ENCODE data around the gene SASH1.
A peak's percentile ranks its signal among the peaks of the same experiment; 100 is the strongest.

Gene SASH1

GRCh38 chr6:148342350-148343046 is at the start of gene SASH1:
SASH1 (plus strand) TSS chr6:148342838; CDS start chr6:148343068, 230 bp downstream.
- peaks cover 29% of the 10 kb centered on the region for H3K4me1 ChIP-seq (ENCODE audit: control insufficient read depth, insufficient read depth, low read length)
- peak; percentile 85 for DNase-seq (ENCODE audit: low read depth)
- no peaks in the 10 kb centered on the region for H3K27me3 ChIP-seq (replicated peaks; ENCODE audit: control insufficient read depth, insufficient read depth, low read length)
- H3K4me3 ChIP-seq (ENCODE audit: low read length): peak within 1 kb of the TSS; percentile 91
- no peaks in the 10 kb centered on the region for H3K9me3 ChIP-seq (ENCODE audit: control insufficient read depth, low read length)
- peak within 1 kb of the TSS; percentile 91 for H3K9ac ChIP-seq (ENCODE audit: low read length)
- no peaks in the 10 kb centered on the region for H3K36me3 ChIP-seq (ENCODE audit: control insufficient read depth, insufficient read depth, low read length, severe bottlenecking)

- Histone ChIP-seq H3K4me3 (ENCODE audit: low read length) (no peak overlapping the region), H3K9ac (ENCODE audit: low read length) (no peak overlapping the region), H3K27me3 (replicated peaks; ENCODE audit: control insufficient read depth, insufficient read depth, low read length) (no peaks in the 10 kb centered on the region), H3K9me3 (ENCODE audit: control insufficient read depth, low read length) (no peaks in the 10 kb centered on the region), H3K36me3 (ENCODE audit: control insufficient read depth, insufficient read depth, low read length, severe bottlenecking) (no peaks in the 10 kb centered on the region), H3K4me1 (ENCODE audit: control insufficient read depth, insufficient read depth, low read length) (peaks cover 37% of the 10 kb centered on the region)
- no peak for DNase-seq (ENCODE audit: low read depth)
Observed at GRCh38 chr6:148293181-148293995, 49.2 kb upstream of the SASH1 start.

GRCh38 chr6:148294059-148294458 is 48.6 kb upstream of the SASH1 start:
- H3K27me3 ChIP-seq (replicated peaks; ENCODE audit: control insufficient read depth, insufficient read depth, low read length): no peaks in the 10 kb centered on the region
- no peaks in the 10 kb centered on the region for H3K9me3 ChIP-seq (ENCODE audit: control insufficient read depth, low read length)
- no peak overlapping the region for H3K9ac ChIP-seq (ENCODE audit: low read length)
- DNase-seq (ENCODE audit: low read depth): no peak
- H3K4me3 ChIP-seq (ENCODE audit: low read length): no peak overlapping the region
- peaks cover 37% of the 10 kb centered on the region for H3K4me1 ChIP-seq (ENCODE audit: control insufficient read depth, insufficient read depth, low read length)
- H3K36me3 ChIP-seq (ENCODE audit: control insufficient read depth, insufficient read depth, low read length, severe bottlenecking): no peaks in the 10 kb centered on the region

GRCh38 chr6:148295261-148295887 is 47.3 kb upstream of the SASH1 start:
- peaks cover 37% of the 10 kb centered on the region for H3K4me1 ChIP-seq (ENCODE audit: control insufficient read depth, insufficient read depth, low read length)
- H3K27me3 ChIP-seq (replicated peaks; ENCODE audit: control insufficient read depth, insufficient read depth, low read length): no peaks in the 10 kb centered on the region
- no peaks in the 10 kb centered on the region for H3K9me3 ChIP-seq (ENCODE audit: control insufficient read depth, low read length)
- H3K4me3 ChIP-seq (ENCODE audit: low read length): no peak overlapping the region
- no peak overlapping the region for H3K9ac ChIP-seq (ENCODE audit: low read length)
- DNase-seq (ENCODE audit: low read depth): no peak
- H3K36me3 ChIP-seq (ENCODE audit: control insufficient read depth, insufficient read depth, low read length, severe bottlenecking): no peaks in the 10 kb centered on the region

- Histone ChIP-seq H3K9ac (ENCODE audit: low read length) (no peak overlapping the region), H3K27me3 (replicated peaks; ENCODE audit: control insufficient read depth, insufficient read depth, low read length) (no peaks in the 10 kb centered on the region), H3K4me3 (ENCODE audit: low read length) (no peak overlapping the region), H3K4me1 (ENCODE audit: control insufficient read depth, insufficient read depth, low read length) (peaks cover 27% of the 10 kb centered on the region), H3K36me3 (ENCODE audit: control insufficient read depth, insufficient read depth, low read length, severe bottlenecking) (no peaks in the 10 kb centered on the region), H3K9me3 (ENCODE audit: control insufficient read depth, low read length) (no peaks in the 10 kb centered on the region)
- peak; percentile 23 for DNase-seq (ENCODE audit: low read depth)
Observed at GRCh38 chr6:148296771-148297170, 45.9 kb upstream of the SASH1 start.

GRCh38 chr6:148298683-148299082 is 44.0 kb upstream of the SASH1 start:
- Histone ChIP-seq H3K4me1 (ENCODE audit: control insufficient read depth, insufficient read depth, low read length) (peaks cover 14% of the 10 kb centered on the region), H3K9me3 (ENCODE audit: control insufficient read depth, low read length) (no peaks in the 10 kb centered on the region), H3K36me3 (ENCODE audit: control insufficient read depth, insufficient read depth, low read length, severe bottlenecking) (no peaks in the 10 kb centered on the region), H3K4me3 (ENCODE audit: low read length) (no peak overlapping the region), H3K9ac (ENCODE audit: low read length) (no peak overlapping the region), H3K27me3 (replicated peaks; ENCODE audit: control insufficient read depth, insufficient read depth, low read length) (no peaks in the 10 kb centered on the region)
- DNase-seq (ENCODE audit: low read depth): no peak

GRCh38 chr6:148303616-148304015 is 39.0 kb upstream of the SASH1 start:
- H3K4me3 ChIP-seq (ENCODE audit: low read length): no peak overlapping the region

GRCh38 chr6:148304976-148305375 is 37.7 kb upstream of the SASH1 start:
- DNase-seq (ENCODE audit: low read depth): peak; percentile 49
- H3K9ac ChIP-seq (ENCODE audit: low read length): no peak overlapping the region
- H3K27me3 ChIP-seq (replicated peaks; ENCODE audit: control insufficient read depth, insufficient read depth, low read length): no peaks in the 10 kb centered on the region
- no peak overlapping the region for H3K4me3 ChIP-seq (ENCODE audit: low read length)
- peaks cover 22% of the 10 kb centered on the region for H3K4me1 ChIP-seq (ENCODE audit: control insufficient read depth, insufficient read depth, low read length)
- no peaks in the 10 kb centered on the region for H3K36me3 ChIP-seq (ENCODE audit: control insufficient read depth, insufficient read depth, low read length, severe bottlenecking)
- H3K9me3 ChIP-seq (ENCODE audit: control insufficient read depth, low read length): no peaks in the 10 kb centered on the region

More at GRCh38 chr6:148303616-148304015, 39.0 kb upstream of the SASH1 start:
- Histone ChIP-seq H3K27me3 (replicated peaks; ENCODE audit: control insufficient read depth, insufficient read depth, low read length) (no peaks in the 10 kb centered on the region), H3K9me3 (ENCODE audit: control insufficient read depth, low read length) (no peaks in the 10 kb centered on the region), H3K36me3 (ENCODE audit: control insufficient read depth, insufficient read depth, low read length, severe bottlenecking) (no peaks in the 10 kb centered on the region), H3K4me1 (ENCODE audit: control insufficient read depth, insufficient read depth, low read length) (peaks cover 12% of the 10 kb centered on the region), H3K9ac (ENCODE audit: low read length) (no peak overlapping the region)
- no peak for DNase-seq (ENCODE audit: low read depth)

- H3K9ac ChIP-seq (ENCODE audit: low read length): no peak overlapping the region
Observed at GRCh38 chr6:148306286-148306685, 36.4 kb upstream of the SASH1 start.

GRCh38 chr6:148307405-148307804 is 35.2 kb upstream of the SASH1 start:
- Histone ChIP-seq H3K9ac (ENCODE audit: low read length) (no peak overlapping the region), H3K4me1 (ENCODE audit: control insufficient read depth, insufficient read depth, low read length) (peaks cover 29% of the 10 kb centered on the region), H3K4me3 (ENCODE audit: low read length) (no peak overlapping the region), H3K27me3 (replicated peaks; ENCODE audit: control insufficient read depth, insufficient read depth, low read length) (no peaks in the 10 kb centered on the region), H3K36me3 (ENCODE audit: control insufficient read depth, insufficient read depth, low read length, severe bottlenecking) (no peaks in the 10 kb centered on the region), H3K9me3 (ENCODE audit: control insufficient read depth, low read length) (no peaks in the 10 kb centered on the region)
- DNase-seq (ENCODE audit: low read depth): no peak

More at GRCh38 chr6:148306286-148306685, 36.4 kb upstream of the SASH1 start:
- Histone ChIP-seq H3K4me3 (ENCODE audit: low read length) (no peak overlapping the region), H3K9me3 (ENCODE audit: control insufficient read depth, low read length) (no peaks in the 10 kb centered on the region), H3K27me3 (replicated peaks; ENCODE audit: control insufficient read depth, insufficient read depth, low read length) (no peaks in the 10 kb centered on the region), H3K4me1 (ENCODE audit: control insufficient read depth, insufficient read depth, low read length) (peaks cover 22% of the 10 kb centered on the region), H3K36me3 (ENCODE audit: control insufficient read depth, insufficient read depth, low read length, severe bottlenecking) (no peaks in the 10 kb centered on the region)
- no peak for DNase-seq (ENCODE audit: low read depth)

GRCh38 chr6:148309301-148309700 is 33.3 kb upstream of the SASH1 start:
- Histone ChIP-seq H3K9me3 (ENCODE audit: control insufficient read depth, low read length) (no peaks in the 10 kb centered on the region), H3K27me3 (replicated peaks; ENCODE audit: control insufficient read depth, insufficient read depth, low read length) (no peaks in the 10 kb centered on the region), H3K36me3 (ENCODE audit: control insufficient read depth, insufficient read depth, low read length, severe bottlenecking) (no peaks in the 10 kb centered on the region), H3K4me3 (ENCODE audit: low read length) (no peak overlapping the region), H3K4me1 (ENCODE audit: control insufficient read depth, insufficient read depth, low read length) (peaks cover 29% of the 10 kb centered on the region), H3K9ac (ENCODE audit: low read length) (no peak overlapping the region)
- no peak for DNase-seq (ENCODE audit: low read depth)
